ENCODE measurements around the gene PCID2. TPM values are rescaled to one million over a fixed set of nuclear protein-coding genes. Genes with fewer than 3 reads are reported as not detected.

Gene PCID2
- total and polyA plus RNA-seq, 2 of the 13 experiments (the other 11 are each of a cell fraction or from before 2014, with no cell fraction given) = 65.0 to 111 TPM

DNA sequence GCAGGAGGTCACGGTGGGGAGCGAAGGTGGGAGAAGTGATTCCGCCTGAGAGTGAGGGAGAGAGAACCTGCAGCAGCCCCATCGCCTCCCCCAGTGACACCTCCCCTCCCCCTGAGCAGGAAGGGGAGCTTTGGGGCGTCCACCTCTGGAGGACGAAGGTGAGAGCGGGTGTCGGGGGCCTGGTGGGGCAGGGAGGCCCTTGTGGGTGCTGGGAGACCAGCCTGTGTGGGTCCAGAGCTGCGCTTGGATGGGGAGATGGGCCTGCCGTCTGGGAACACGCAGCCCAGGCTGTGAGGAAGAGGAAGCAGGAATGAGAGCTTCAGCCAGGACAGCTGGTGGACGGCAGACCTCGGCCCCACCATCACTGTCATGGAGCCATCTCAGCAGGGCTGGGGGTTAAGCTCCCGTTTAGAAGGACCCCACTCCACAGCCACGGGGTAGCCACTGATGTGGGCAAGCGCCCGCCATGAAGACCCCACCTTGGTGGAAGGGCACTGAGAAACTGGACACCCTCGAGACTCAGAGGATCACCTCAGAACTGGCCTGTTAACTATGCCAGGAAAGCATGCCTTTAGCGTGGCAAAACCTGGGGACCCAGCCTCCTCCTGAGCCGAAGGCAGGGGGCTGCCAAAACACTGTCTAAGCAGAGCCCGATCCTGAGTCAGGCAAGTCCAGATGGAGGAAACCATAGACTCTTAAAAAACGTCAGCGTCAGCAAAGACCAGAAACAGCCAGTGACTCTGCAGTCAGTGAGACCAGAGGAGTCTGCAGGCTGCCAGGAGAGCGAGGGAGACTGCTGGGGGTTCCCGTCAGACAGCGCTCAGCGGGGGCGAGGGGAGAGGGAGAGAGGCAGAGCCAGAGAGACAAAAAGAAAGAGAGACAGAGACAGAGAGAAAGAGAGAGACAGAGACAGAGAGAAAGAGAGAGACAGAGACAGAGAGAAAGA, 56.5 kb downstream of the PCID2 start (continued):
- TF ChIP-seq MYC (CRISPR knock-in tag; IDR thresholded peaks at IDR 0.05; ENCODE audit: borderline replicate concordance) = no peak
- no peak for TF ChIP-seq EZH2 (conservative IDR thresholded peaks at IDR 0.05; ENCODE audit: low read depth, low read length)
- TF ChIP-seq ZNF24 (IDR thresholded peaks at IDR 0.05) = no peak
- TF ChIP-seq ZBTB20 (CRISPR knock-in tag; IDR thresholded peaks at IDR 0.05; ENCODE audit: borderline replicate concordance, low read depth) = no peak; the same call in 1 of the 2 replicates
- TF ChIP-seq, protein P1, sequence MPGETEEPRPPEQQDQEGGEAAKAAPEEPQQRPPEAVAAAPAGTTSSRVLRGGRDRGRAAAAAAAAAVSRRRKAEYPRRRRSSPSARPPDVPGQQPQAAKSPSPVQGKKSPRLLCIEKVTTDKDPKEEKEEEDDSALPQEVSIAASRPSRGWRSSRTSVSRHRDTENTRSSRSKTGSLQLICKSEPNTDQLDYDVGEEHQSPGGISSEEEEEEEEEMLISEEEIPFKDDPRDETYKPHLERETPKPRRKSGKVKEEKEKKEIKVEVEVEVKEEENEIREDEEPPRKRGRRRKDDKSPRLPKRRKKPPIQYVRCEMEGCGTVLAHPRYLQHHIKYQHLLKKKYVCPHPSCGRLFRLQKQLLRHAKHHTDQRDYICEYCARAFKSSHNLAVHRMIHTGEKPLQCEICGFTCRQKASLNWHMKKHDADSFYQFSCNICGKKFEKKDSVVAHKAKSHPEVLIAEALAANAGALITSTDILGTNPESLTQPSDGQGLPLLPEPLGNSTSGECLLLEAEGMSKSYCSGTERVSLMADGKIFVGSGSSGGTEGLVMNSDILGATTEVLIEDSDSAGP (CRISPR knock-in tag; IDR thresholded peaks at IDR 0.05; ENCODE audit: borderline replicate concordance) = peak; percentile 27; the same call in 1 of the 2 replicates
- no peak for TF ChIP-seq PCBP1 (IDR thresholded peaks at IDR 0.05; ENCODE audit: borderline replicate concordance, low read depth, low read length)
- TF ChIP-seq ZFP41 (CRISPR knock-in tag; IDR thresholded peaks at IDR 0.05; ENCODE audit: borderline replicate concordance) = no peak
- TF ChIP-seq SAP130 (CRISPR knock-in tag; IDR thresholded peaks at IDR 0.05; ENCODE audit: low read depth) = peak; percentile 11
- TF ChIP-seq ZNF333 (CRISPR knock-in tag; IDR thresholded peaks at IDR 0.05; ENCODE audit: borderline replicate concordance) = peak; percentile 31; the same call in 1 of the 2 replicates
- peak; percentile 49; the same call in 1 of the 2 replicates for TF ChIP-seq ZNF776 (CRISPR knock-in tag; IDR thresholded peaks at IDR 0.05)
- no peak for TF ChIP-seq HNRNPUL1 (IDR thresholded peaks at IDR 0.05; ENCODE audit: low read depth, low read length)
- TF ChIP-seq, protein P2, sequence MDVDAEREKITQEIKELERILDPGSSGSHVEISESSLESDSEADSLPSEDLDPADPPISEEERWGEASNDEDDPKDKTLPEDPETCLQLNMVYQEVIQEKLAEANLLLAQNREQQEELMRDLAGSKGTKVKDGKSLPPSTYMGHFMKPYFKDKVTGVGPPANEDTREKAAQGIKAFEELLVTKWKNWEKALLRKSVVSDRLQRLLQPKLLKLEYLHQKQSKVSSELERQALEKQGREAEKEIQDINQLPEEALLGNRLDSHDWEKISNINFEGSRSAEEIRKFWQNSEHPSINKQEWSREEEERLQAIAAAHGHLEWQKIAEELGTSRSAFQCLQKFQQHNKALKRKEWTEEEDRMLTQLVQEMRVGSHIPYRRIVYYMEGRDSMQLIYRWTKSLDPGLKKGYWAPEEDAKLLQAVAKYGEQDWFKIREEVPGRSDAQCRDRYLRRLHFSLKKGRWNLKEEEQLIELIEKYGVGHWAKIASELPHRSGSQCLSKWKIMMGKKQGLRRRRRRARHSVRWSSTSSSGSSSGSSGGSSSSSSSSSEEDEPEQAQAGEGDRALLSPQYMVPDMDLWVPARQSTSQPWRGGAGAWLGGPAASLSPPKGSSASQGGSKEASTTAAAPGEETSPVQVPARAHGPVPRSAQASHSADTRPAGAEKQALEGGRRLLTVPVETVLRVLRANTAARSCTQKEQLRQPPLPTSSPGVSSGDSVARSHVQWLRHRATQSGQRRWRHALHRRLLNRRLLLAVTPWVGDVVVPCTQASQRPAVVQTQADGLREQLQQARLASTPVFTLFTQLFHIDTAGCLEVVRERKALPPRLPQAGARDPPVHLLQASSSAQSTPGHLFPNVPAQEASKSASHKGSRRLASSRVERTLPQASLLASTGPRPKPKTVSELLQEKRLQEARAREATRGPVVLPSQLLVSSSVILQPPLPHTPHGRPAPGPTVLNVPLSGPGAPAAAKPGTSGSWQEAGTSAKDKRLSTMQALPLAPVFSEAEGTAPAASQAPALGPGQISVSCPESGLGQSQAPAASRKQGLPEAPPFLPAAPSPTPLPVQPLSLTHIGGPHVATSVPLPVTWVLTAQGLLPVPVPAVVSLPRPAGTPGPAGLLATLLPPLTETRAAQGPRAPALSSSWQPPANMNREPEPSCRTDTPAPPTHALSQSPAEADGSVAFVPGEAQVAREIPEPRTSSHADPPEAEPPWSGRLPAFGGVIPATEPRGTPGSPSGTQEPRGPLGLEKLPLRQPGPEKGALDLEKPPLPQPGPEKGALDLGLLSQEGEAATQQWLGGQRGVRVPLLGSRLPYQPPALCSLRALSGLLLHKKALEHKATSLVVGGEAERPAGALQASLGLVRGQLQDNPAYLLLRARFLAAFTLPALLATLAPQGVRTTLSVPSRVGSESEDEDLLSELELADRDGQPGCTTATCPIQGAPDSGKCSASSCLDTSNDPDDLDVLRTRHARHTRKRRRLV (CRISPR knock-in tag; IDR thresholded peaks at IDR 0.05) = 0 out of 2 replicates have a peak, but pooled peaks have one; percentile 43
- 0 out of 2 replicates have a peak, but pooled peaks have one; percentile 58 for TF ChIP-seq EEA1 (CRISPR knock-in tag; IDR thresholded peaks at IDR 0.05; ENCODE audit: borderline replicate concordance)
- TF ChIP-seq, protein P3, sequence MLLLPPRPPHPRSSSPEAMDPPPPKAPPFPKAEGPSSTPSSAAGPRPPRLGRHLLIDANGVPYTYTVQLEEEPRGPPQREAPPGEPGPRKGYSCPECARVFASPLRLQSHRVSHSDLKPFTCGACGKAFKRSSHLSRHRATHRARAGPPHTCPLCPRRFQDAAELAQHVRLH (CRISPR knock-in tag; IDR thresholded peaks at IDR 0.05; ENCODE audit: borderline replicate concordance, low read depth) = no peak
- TF ChIP-seq ZNF839 (CRISPR knock-in tag; IDR thresholded peaks at IDR 0.05; ENCODE audit: borderline replicate concordance) = no peak
- TF ChIP-seq U2AF1 (optimal IDR thresholded peaks at IDR 0.05; ENCODE audit: low read depth, low read length) = no peak
- TF ChIP-seq ZNF451 (CRISPR knock-in tag; IDR thresholded peaks at IDR 0.05) = no peak
- TF ChIP-seq BORCS8-MEF2B (CRISPR knock-in tag; IDR thresholded peaks at IDR 0.05) = no peak; the same call in 1 of the 2 replicates
- TF ChIP-seq RELA (CRISPR knock-in tag; IDR thresholded peaks at IDR 0.05) = no peak
- TF ChIP-seq, protein P4, sequence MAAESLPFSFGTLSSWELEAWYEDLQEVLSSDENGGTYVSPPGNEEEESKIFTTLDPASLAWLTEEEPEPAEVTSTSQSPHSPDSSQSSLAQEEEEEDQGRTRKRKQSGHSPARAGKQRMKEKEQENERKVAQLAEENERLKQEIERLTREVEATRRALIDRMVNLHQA (CRISPR knock-in tag; IDR thresholded peaks at IDR 0.05) = no peak

Data from HepG2 (cell line).